Measurements from ENCODE around the gene MSX2.

The MSX2 gene

GRCh38 chr5:174764309-174764708 is 39.9 kb downstream of the MSX2 start:
- no peak for ATAC-seq (ENCODE audit: low read depth)
- no peak for TF ChIP-seq CTCF (IDR thresholded peaks at IDR 0.05; ENCODE audit: poor library complexity, severe bottlenecking)
- no peak overlapping the region for H3K27ac ChIP-seq (ENCODE audit: poor library complexity, severe bottlenecking)

GRCh38 chr5:174765540-174765939 is 41.2 kb downstream of the MSX2 start:
- Histone ChIP-seq H3K9me3 (ENCODE audit: severe bottlenecking) (no peaks in the 10 kb centered on the region), H3K4me3 (ENCODE audit: severe bottlenecking) (no peak overlapping the region), H3K27ac (ENCODE audit: poor library complexity, severe bottlenecking) (no peak overlapping the region), H3K27me3 (ENCODE audit: insufficient read depth, poor library complexity, severe bottlenecking) (peaks cover 5% of the 10 kb centered on the region), H3K4me1 (ENCODE audit: insufficient read depth, poor library complexity, severe bottlenecking) (no peaks in the 10 kb centered on the region), H3K36me3 (ENCODE audit: low read depth) (no peaks in the 10 kb centered on the region)
- ATAC-seq (ENCODE audit: low read depth) = no peak
- no peak for DNase-seq (ENCODE audit: low spot score)
- no peak for TF ChIP-seq CTCF (IDR thresholded peaks at IDR 0.05; ENCODE audit: poor library complexity, severe bottlenecking)

More at GRCh38 chr5:174764309-174764708, 39.9 kb downstream of the MSX2 start:
- DNase-seq (ENCODE audit: low spot score) = no peak
- Histone ChIP-seq H3K9me3 (ENCODE audit: severe bottlenecking) (no peaks in the 10 kb centered on the region), H3K36me3 (ENCODE audit: low read depth) (no peaks in the 10 kb centered on the region), H3K4me1 (ENCODE audit: insufficient read depth, poor library complexity, severe bottlenecking) (no peaks in the 10 kb centered on the region), H3K4me3 (ENCODE audit: severe bottlenecking) (no peak overlapping the region), H3K27me3 (ENCODE audit: insufficient read depth, poor library complexity, severe bottlenecking) (peaks cover 5% of the 10 kb centered on the region)

- H3K4me1 ChIP-seq (ENCODE audit: insufficient read depth, poor library complexity, severe bottlenecking) = no peaks in the 10 kb centered on the region
These were observed 43.3 kb downstream of the MSX2 start for GRCh38 chr5:174767670-174768069.

GRCh38 chr5:174769005-174769404 is 44.6 kb downstream of the MSX2 start:
- Histone ChIP-seq H3K9me3 (ENCODE audit: severe bottlenecking) (no peaks in the 10 kb centered on the region), H3K27me3 (ENCODE audit: insufficient read depth, poor library complexity, severe bottlenecking) (no peaks in the 10 kb centered on the region), H3K36me3 (ENCODE audit: low read depth) (no peaks in the 10 kb centered on the region), H3K27ac (ENCODE audit: poor library complexity, severe bottlenecking) (no peak overlapping the region), H3K4me1 (ENCODE audit: insufficient read depth, poor library complexity, severe bottlenecking) (no peaks in the 10 kb centered on the region), H3K4me3 (ENCODE audit: severe bottlenecking) (no peak overlapping the region)
- DNase-seq (ENCODE audit: low spot score) (no peak), ATAC-seq (ENCODE audit: low read depth) (no peak)
- TF ChIP-seq CTCF (IDR thresholded peaks at IDR 0.05; ENCODE audit: poor library complexity, severe bottlenecking) = no peak

More at GRCh38 chr5:174767670-174768069, 43.3 kb downstream of the MSX2 start:
- DNase-seq (ENCODE audit: low spot score) (no peak), ATAC-seq (ENCODE audit: low read depth) (no peak)
- Histone ChIP-seq H3K36me3 (ENCODE audit: low read depth) (no peaks in the 10 kb centered on the region), H3K27me3 (ENCODE audit: insufficient read depth, poor library complexity, severe bottlenecking) (peaks cover 5% of the 10 kb centered on the region), H3K9me3 (ENCODE audit: severe bottlenecking) (no peaks in the 10 kb centered on the region), H3K27ac (ENCODE audit: poor library complexity, severe bottlenecking) (no peak overlapping the region), H3K4me3 (ENCODE audit: severe bottlenecking) (no peak overlapping the region)
- TF ChIP-seq CTCF (IDR thresholded peaks at IDR 0.05; ENCODE audit: poor library complexity, severe bottlenecking) = no peak

- no peak for DNase-seq (ENCODE audit: low spot score)
- no peak for TF ChIP-seq CTCF (IDR thresholded peaks at IDR 0.05; ENCODE audit: poor library complexity, severe bottlenecking)
- no peaks in the 10 kb centered on the region for H3K36me3 ChIP-seq (ENCODE audit: low read depth)
- H3K4me3 ChIP-seq (ENCODE audit: severe bottlenecking) = no peak overlapping the region
- H3K4me1 ChIP-seq (ENCODE audit: insufficient read depth, poor library complexity, severe bottlenecking) = no peaks in the 10 kb centered on the region
- H3K27me3 ChIP-seq (ENCODE audit: insufficient read depth, poor library complexity, severe bottlenecking) = peaks cover 11% of the 10 kb centered on the region
- ATAC-seq (ENCODE audit: low read depth) = no peak
- H3K9me3 ChIP-seq (ENCODE audit: severe bottlenecking) = no peaks in the 10 kb centered on the region
- H3K27ac ChIP-seq (ENCODE audit: poor library complexity, severe bottlenecking) = no peak overlapping the region
These were observed 49.0 kb downstream of the MSX2 start for GRCh38 chr5:174773371-174773770.

Data from RWPE2 (cell line).